Peyer's patch (tissue), 4 donors: ENCODE data around the gene GBE1. TPM values are rescaled to one million over a fixed set of nuclear protein-coding genes. Genes with fewer than 3 reads are reported as not detected.

Source experiments
- DNase-seq, 3 donors: peaks; one replicate each; pipeline ENCODE4 v3.0.0-alpha.2; 2017 to 2019
- H3K27ac ChIP-seq, 4 donors: fragments of 200-600 bp; sonication (generic); one replicate each; pipeline ENCODE4 v1.5.1; 2016 to 2019
- H3K27me3 ChIP-seq, 2 donors: fragments of 200-600 bp; sonication (generic); one replicate each; pipeline ENCODE4 v1.5.1; 2019
- H3K36me3 ChIP-seq, 3 donors: fragments of 200-600 bp; sonication (generic); one replicate each; pipeline ENCODE4 v1.5.1; 2016 to 2019
- H3K4me1 ChIP-seq, 4 donors: fragments of 200-600 bp; sonication (generic); one replicate each; pipeline ENCODE4 v1.5.1; 2016 to 2019
- H3K4me3 ChIP-seq, 4 donors: fragments of 200-600 bp; sonication (generic); 1 replicate in 3 of 4; 2 replicates in 1 of 4; pipeline ENCODE4 v1.5.1; 2016 to 2019; ENCODE audit warnings: mild to moderate bottlenecking in 1 of 4
- H3K9me3 ChIP-seq, 4 donors: fragments of 200-600 bp; sonication (generic); one replicate each; pipeline ENCODE4 v1.5.1; 2016 to 2019; ENCODE audit warnings: mild to moderate bottlenecking in 1 of 4
- POLR2A ChIP-seq, 2 donors: fragments of 450-650 bp; IDR thresholded peaks; one replicate each; pipeline ENCODE4 v1.5.1; 2017; ENCODE audit warnings: antibody characterized with exemption in 2 of 2, mild to moderate bottlenecking in 2 of 2, moderate library complexity in 2 of 2
- total RNA-seq, 4 donors: library from RNA; depleted of rRNA; stranded (reverse); fragments of >200 nt; gene quantifications; one replicate each; pipeline ENCODE4 v1.1.0, GENCODE V29; 2016
- TF ChIP-seq, protein P1 (sequence below), 6 experiments: fragments of 450-650 bp in 4 of 6; fragments of 200-600 bp in 2 of 6; sonication (generic) in 1 of 6; IDR thresholded peaks; one replicate each; pipeline ENCODE4 v1.5.1; 2017 to 2019; ENCODE audit warnings: antibody characterized with exemption in 6 of 6, mild to moderate bottlenecking in 3 of 6, moderate library complexity in 1 of 6

The GBE1 gene
- total RNA-seq, 4 donors from 2014 or later, result 15.5 to 31.4 (median 20.0) TPM

DNA sequence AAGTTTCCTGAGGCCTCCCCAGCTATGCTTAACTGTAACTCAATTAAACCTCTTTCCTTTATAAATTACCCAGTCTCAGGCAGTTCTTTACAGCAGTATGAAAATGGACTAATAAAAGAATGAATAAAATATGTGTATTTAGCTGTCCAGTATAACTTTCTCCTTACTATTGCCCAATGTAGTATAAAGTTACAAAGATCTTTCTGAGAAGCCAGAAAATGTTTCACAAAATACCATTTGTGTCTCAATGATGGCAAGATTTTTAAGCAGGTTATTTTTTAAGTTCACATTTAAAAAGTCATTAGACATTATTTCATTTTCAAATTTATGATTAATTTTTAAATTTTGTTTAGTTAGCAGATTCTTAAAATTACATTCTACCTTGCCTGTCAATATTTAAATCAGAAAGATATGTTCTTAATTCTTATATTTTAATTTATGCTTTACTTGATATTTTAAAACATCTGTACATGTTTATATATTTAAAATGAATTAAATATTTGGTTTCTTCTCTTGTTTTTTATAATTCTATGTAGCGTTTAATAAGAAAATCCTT, 189.2 kb downstream of the GBE1 start:
- Histone ChIP-seq H3K27me3 (no peaks in the 10 kb centered on the region), H3K27ac (no peak overlapping the region), H3K4me1 (no peaks in the 10 kb centered on the region), H3K36me3 (no peaks in the 10 kb centered on the region), H3K4me3 (no peak overlapping the region), H3K9me3 (no peaks in the 10 kb centered on the region)
- no peak for TF ChIP-seq POLR2A (IDR thresholded peaks at IDR 0.05)
- TF ChIP-seq, protein P1, sequence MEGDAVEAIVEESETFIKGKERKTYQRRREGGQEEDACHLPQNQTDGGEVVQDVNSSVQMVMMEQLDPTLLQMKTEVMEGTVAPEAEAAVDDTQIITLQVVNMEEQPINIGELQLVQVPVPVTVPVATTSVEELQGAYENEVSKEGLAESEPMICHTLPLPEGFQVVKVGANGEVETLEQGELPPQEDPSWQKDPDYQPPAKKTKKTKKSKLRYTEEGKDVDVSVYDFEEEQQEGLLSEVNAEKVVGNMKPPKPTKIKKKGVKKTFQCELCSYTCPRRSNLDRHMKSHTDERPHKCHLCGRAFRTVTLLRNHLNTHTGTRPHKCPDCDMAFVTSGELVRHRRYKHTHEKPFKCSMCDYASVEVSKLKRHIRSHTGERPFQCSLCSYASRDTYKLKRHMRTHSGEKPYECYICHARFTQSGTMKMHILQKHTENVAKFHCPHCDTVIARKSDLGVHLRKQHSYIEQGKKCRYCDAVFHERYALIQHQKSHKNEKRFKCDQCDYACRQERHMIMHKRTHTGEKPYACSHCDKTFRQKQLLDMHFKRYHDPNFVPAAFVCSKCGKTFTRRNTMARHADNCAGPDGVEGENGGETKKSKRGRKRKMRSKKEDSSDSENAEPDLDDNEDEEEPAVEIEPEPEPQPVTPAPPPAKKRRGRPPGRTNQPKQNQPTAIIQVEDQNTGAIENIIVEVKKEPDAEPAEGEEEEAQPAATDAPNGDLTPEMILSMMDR (IDR thresholded peaks at IDR 0.05), result no peak
- no peak for DNase-seq

DNA sequence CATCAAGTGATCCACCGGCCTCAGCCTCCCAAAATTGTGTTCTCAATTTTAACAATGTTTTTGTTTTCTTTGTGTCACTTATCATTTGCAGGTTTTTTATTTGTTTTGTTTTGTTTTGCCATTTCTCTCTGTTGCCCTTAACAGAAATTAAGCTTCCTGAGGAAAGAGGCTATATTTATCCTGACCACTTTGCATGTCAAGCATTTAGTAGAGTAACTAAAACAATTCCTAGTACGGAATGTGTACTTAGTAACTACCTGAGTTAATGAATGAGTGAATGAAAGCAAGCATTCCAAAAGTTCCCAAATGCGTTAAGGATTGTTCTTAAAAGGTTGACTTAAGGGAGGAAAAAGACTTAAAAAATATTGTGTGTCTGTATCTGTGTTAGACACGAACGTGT, 193.1 kb downstream of the GBE1 start:
- DNase-seq, result no peak
- Histone ChIP-seq H3K4me1 (no peaks in the 10 kb centered on the region), H3K27ac (no peak overlapping the region), H3K36me3 (peaks cover 0 to 9% (median 0%) of the 10 kb centered on the region in 3 donors), H3K9me3 (no peaks in the 10 kb centered on the region), H3K4me3 (no peak overlapping the region), H3K27me3 (no peaks in the 10 kb centered on the region)
- TF ChIP-seq, protein P1 (IDR thresholded peaks at IDR 0.05), result no peak
- TF ChIP-seq POLR2A (IDR thresholded peaks at IDR 0.05), result no peak

DNA sequence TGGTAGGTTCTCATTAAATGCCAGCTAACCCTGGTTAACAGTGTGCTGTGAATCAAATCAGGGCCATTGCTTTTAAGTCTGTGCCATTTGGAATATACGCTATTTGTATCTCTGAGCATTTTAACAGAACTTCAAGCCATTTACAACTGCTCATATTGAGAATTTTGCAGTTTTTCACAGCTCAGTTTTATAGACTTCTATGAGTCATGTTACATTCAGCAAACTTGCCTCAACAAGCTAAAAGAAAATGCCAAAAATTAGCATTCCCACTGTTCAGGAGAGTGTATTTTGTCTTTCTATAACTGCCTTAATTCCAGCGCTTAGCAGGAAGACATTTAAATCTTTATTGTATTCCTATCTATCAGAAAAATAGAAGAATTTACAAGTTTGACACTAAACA, 196.4 kb downstream of the GBE1 start:
- Histone ChIP-seq H3K9me3 (no peaks in the 10 kb centered on the region), H3K36me3 (peaks cover 0 to 9% (median 0%) of the 10 kb centered on the region in 3 donors), H3K4me3 (no peak overlapping the region), H3K27ac (no peak overlapping the region), H3K4me1 (no peaks in the 10 kb centered on the region), H3K27me3 (no peaks in the 10 kb centered on the region)
- TF ChIP-seq, protein P1 (IDR thresholded peaks at IDR 0.05), result no peak
- no peak for TF ChIP-seq POLR2A (IDR thresholded peaks at IDR 0.05)
- no peak for DNase-seq

DNA sequence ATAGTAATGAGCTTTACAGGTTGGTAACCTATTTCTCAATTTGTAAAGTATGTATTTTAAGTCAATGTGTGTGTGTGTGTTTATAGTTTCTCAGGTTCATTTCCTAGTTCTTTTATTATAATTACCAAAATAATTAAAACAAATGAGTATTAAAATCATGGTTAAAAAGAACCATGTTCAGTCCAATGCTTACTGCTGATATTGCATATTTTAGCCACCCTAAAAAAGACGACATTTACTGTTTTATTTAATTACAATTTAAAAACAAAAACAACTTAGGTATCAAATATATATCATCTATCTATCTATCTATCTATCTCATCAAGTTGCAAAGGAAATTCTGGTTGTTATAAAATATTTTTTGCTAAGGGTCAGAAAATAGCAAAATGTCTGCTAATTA, 203.3 kb downstream of the GBE1 start:
- TF ChIP-seq, protein P1 (IDR thresholded peaks at IDR 0.05), result no peak
- no peak for TF ChIP-seq POLR2A (IDR thresholded peaks at IDR 0.05)
- Histone ChIP-seq H3K27me3 (no peaks in the 10 kb centered on the region), H3K4me3 (no peak overlapping the region), H3K36me3 (no peaks in the 10 kb centered on the region), H3K27ac (no peak overlapping the region), H3K9me3 (no peaks in the 10 kb centered on the region), H3K4me1 (no peaks in the 10 kb centered on the region)
- no peak for DNase-seq

DNA sequence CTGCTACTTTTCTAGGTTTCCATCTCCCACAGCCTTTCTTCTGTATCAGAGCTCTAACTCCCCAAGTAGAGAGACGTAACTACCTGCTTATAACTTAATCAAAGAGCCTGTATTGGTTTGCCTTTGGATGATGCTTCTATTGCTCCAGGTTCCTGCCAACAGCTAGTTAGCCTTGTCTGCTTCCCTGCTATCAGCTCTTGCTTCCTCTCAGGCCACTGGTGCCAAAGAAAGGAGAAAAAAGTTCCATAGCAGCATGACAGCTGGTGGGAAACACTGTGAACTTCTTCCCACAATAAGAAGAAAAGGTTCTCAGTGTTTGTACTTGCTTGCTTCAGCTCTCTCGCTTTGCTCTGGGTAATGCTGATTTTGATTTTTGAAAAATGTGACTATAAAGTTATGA, 206.6 kb downstream of the GBE1 start:
- no peaks in the 10 kb centered on the region for H3K27me3 ChIP-seq
- no peak for TF ChIP-seq POLR2A (IDR thresholded peaks at IDR 0.05)
- TF ChIP-seq, protein P1 (IDR thresholded peaks at IDR 0.05), result no peak
- H3K27ac ChIP-seq, result no peak overlapping the region
- no peaks in the 10 kb centered on the region for H3K36me3 ChIP-seq
- no peak overlapping the region for H3K4me3 ChIP-seq
- H3K4me1 ChIP-seq, result no peaks in the 10 kb centered on the region
- no peak for DNase-seq
- H3K9me3 ChIP-seq, result no peaks in the 10 kb centered on the region

DNA sequence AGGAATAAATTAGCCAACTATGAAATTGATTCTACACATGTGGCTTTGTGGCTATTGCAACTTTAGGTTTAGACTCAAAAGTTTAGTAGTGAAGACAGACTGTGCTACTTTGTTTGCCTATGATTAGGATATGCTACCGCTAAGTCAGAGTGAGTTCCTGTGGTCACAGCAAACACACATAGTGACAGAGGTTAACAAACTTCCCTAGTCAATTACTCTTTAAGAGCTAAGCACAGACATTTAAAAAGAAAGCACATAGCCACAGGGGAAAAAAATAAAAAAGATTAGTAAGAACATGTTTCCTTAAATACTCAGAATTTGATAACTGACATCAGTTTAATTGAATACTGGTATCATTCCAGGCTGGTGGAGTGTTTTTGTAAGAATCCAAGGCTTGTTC, 207.1 kb downstream of the GBE1 start:
- DNase-seq, result no peak
- H3K9me3 ChIP-seq, result no peaks in the 10 kb centered on the region
- H3K4me1 ChIP-seq, result no peaks in the 10 kb centered on the region
- no peaks in the 10 kb centered on the region for H3K36me3 ChIP-seq
- no peak overlapping the region for H3K4me3 ChIP-seq
- H3K27ac ChIP-seq, result no peak overlapping the region
- TF ChIP-seq, protein P1 (IDR thresholded peaks at IDR 0.05), result no peak
- no peak for TF ChIP-seq POLR2A (IDR thresholded peaks at IDR 0.05)
- no peaks in the 10 kb centered on the region for H3K27me3 ChIP-seq
